ENCODE results near the gene TRIM15. TPM values are rescaled to one million over a fixed set of nuclear protein-coding genes. Genes with fewer than 3 reads are reported as not detected.

The TRIM15 gene
- total RNA-seq, 1 experiment from 2014 or later: 6.5 TPM

DNA sequence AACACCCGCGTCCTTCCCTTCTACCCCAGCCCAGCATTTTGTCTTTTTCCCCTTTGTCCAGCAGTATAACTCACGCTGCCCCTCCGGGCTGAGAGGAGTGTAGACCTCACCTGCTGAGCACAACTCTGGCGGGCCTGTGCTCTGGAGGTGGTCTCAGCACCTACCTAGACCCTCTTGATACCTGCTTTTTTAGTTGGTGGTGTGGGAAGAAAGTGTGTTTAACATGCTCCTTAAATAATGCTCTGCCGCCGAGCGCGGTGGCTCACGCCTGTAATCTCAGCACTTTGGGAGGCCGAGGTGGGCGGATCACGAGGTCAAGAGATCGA lies 51.3 kb downstream of the TRIM15 start:
- Histone ChIP-seq H3K27me3 (ENCODE audit: insufficient read depth, low read length) (no peaks in the 10 kb centered on the region), H3K4me2 (ENCODE audit: low read length) (peak overlapping the region; percentile 92), H3K9me3 (ENCODE audit: control insufficient read depth in 1 of 2, insufficient read depth in 1 of 2, low read depth in 1 of 2, low read length in 2 of 2) (no peaks in the 10 kb centered on the region), H2AFZ (ENCODE audit: low read depth, low read length, poor library complexity, severe bottlenecking) (no peak overlapping the region), H3K9me2 (ENCODE audit: insufficient read depth) (no peaks in the 10 kb centered on the region), H3K27ac (ENCODE audit: low read depth, low read length) (peak overlapping the region; percentile 77), H3K36me3 (ENCODE audit: control insufficient read depth in 1 of 2, insufficient read depth in 2 of 2, low read length in 2 of 2) (no peaks in the 10 kb centered on the region), H3K79me2 (ENCODE audit: insufficient read depth, low read length) (peaks cover 31% of the 10 kb centered on the region), H3K9ac (ENCODE audit: low read length) (peak overlapping the region; percentile 94), H3K4me1 (ENCODE audit: control insufficient read depth in 1 of 2, insufficient read depth in 2 of 2, low read length in 2 of 2) (peaks cover 0 to 29% of the 10 kb centered on the region in 2 experiments; a peak in 2 of 4 replicates), H3K4me3 (replicated peaks in 1 of 2; ENCODE audit: low read depth in 1 of 2, low read length in 2 of 2) (peak overlapping the region; percentile 73 to 85), H4K20me1 (ENCODE audit: insufficient read depth) (no peaks in the 10 kb centered on the region)
- TF ChIP-seq POLR2A (IDR thresholded peaks at IDR 0.05; ENCODE audit: borderline replicate concordance, extremely low read depth, insufficient read depth, insufficient read length) (no peak), JUND (IDR thresholded peaks at IDR 0.05) (no peak), CBX3 (IDR thresholded peaks at IDR 0.05; ENCODE audit: low read depth) (no peak), ZNF274 (IDR thresholded peaks at IDR 0.05; ENCODE audit: low read depth, low read length) (no peak)
- ATAC-seq: no peak
- ChIA-PET POLR2A (interaction anchor here (1.4 kb wide), 1 partner anchor 112 kb away, joined by 4 read pairs; the partner anchor contains the start of gene TRIM39), CTCF (interaction anchor here (1.6 kb wide), 1 partner anchor 182 kb away, joined by 3 read pairs; no protein-coding TSS in a partner anchor), RAD21 (ENCODE audit: low non-redundant PET in 1 of 2, low total read pairs in 2 of 2, uncharacterized antibody in 2 of 2, unreplicated experiment in 2 of 2) (no interaction called here)
- BruUV-seq (replicated peaks): no TSS peak
- no peak for DNase-seq (ENCODE audit: low read depth, low spot score)
- intact Hi-C loops (cut with micrococcal nuclease): no loop called here

DNA sequence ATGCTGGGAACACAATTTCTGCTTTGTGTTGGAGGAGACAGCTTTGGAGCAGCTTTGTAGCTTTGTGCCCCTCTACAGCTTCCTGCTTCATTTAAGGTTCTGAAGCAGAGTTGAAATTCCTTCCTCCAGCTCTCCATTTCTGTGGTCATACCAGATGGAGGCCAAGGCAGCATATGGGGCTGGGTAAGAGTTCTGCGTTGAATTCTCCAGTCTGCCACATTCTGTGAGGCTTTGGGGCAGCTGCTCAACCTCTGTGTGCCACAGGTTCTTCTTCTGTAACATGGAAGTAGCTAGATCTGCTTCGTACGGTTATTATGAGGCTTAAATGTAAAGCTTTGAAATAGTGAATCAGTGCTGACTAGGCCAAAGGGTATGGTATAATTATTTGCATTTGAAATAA lies 52.8 kb downstream of the TRIM15 start:
- no peak overlapping the region for H3K4me3 ChIP-seq (replicated peaks in 1 of 2; ENCODE audit: low read depth in 1 of 2, low read length in 2 of 2)
- ATAC-seq: no peak
- CTCF ChIA-PET: interaction anchor here (1.5 kb wide), 1 partner anchor 11 kb away, joined by 3 read pairs; no protein-coding TSS in a partner anchor
- H4K20me1 ChIP-seq (ENCODE audit: insufficient read depth): no peaks in the 10 kb centered on the region
- intact Hi-C loops (cut with micrococcal nuclease): loop anchor here (5.0 kb wide), 2 partner anchors 181 to 236 kb away; no protein-coding TSS in a partner anchor
- peaks cover 20% of the 10 kb centered on the region for H3K79me2 ChIP-seq (ENCODE audit: insufficient read depth, low read length)
- H3K27ac ChIP-seq (ENCODE audit: low read depth, low read length): no peak overlapping the region
- POLR2A ChIA-PET: no interaction called here
- H3K9ac ChIP-seq (ENCODE audit: low read length): no peak overlapping the region
- H2AFZ ChIP-seq (ENCODE audit: low read depth, low read length, poor library complexity, severe bottlenecking): no peak overlapping the region
- no peaks in the 10 kb centered on the region for H3K36me3 ChIP-seq (ENCODE audit: control insufficient read depth in 1 of 2, insufficient read depth in 2 of 2, low read length in 2 of 2)
- H3K9me2 ChIP-seq (ENCODE audit: insufficient read depth): no peaks in the 10 kb centered on the region
- no TSS peak for BruUV-seq (replicated peaks)
- H3K27me3 ChIP-seq (ENCODE audit: insufficient read depth, low read length): no peaks in the 10 kb centered on the region
- H3K4me1 ChIP-seq (ENCODE audit: control insufficient read depth in 1 of 2, insufficient read depth in 2 of 2, low read length in 2 of 2): peaks cover 0 to 29% of the 10 kb centered on the region in 2 experiments; a peak in 2 of 4 replicates
- H3K9me3 ChIP-seq (ENCODE audit: control insufficient read depth in 1 of 2, insufficient read depth in 1 of 2, low read depth in 1 of 2, low read length in 2 of 2): no peaks in the 10 kb centered on the region
- RAD21 ChIA-PET (ENCODE audit: low non-redundant PET in 1 of 2, low total read pairs in 2 of 2, uncharacterized antibody in 2 of 2, unreplicated experiment in 2 of 2): no interaction called here
- H3K4me2 ChIP-seq (ENCODE audit: low read length): no peak overlapping the region
- DNase-seq (ENCODE audit: low read depth, low spot score): no peak
- TF ChIP-seq ZFX (IDR thresholded peaks at IDR 0.05) (no peak), ELF1 (IDR thresholded peaks at IDR 0.05; ENCODE audit: borderline replicate concordance, low read depth) (no peak), SP1 (IDR thresholded peaks at IDR 0.05; ENCODE audit: low read depth) (no peak), EGR1 (IDR thresholded peaks at IDR 0.05; ENCODE audit: low read depth) (no peak), POLR2A (IDR thresholded peaks at IDR 0.05; ENCODE audit: borderline replicate concordance, extremely low read depth, insufficient read depth, insufficient read length) (no peak), FOSL1 (IDR thresholded peaks at IDR 0.05; ENCODE audit: low read depth) (no peak), YY1 (IDR thresholded peaks at IDR 0.05; ENCODE audit: extremely low read depth, insufficient replicate concordance, low read depth, low read length) (no peak), SIN3A (IDR thresholded peaks at IDR 0.05; ENCODE audit: low read depth) (no peak), POLR2AphosphoS5 (IDR thresholded peaks at IDR 0.05; ENCODE audit: low read depth, low read length) (no peak), EZH2phosphoT487 (IDR thresholded peaks at IDR 0.05; ENCODE audit: borderline replicate concordance) (no peak), JUND (IDR thresholded peaks at IDR 0.05) (no peak)
- TF ChIP-seq, protein P1, sequence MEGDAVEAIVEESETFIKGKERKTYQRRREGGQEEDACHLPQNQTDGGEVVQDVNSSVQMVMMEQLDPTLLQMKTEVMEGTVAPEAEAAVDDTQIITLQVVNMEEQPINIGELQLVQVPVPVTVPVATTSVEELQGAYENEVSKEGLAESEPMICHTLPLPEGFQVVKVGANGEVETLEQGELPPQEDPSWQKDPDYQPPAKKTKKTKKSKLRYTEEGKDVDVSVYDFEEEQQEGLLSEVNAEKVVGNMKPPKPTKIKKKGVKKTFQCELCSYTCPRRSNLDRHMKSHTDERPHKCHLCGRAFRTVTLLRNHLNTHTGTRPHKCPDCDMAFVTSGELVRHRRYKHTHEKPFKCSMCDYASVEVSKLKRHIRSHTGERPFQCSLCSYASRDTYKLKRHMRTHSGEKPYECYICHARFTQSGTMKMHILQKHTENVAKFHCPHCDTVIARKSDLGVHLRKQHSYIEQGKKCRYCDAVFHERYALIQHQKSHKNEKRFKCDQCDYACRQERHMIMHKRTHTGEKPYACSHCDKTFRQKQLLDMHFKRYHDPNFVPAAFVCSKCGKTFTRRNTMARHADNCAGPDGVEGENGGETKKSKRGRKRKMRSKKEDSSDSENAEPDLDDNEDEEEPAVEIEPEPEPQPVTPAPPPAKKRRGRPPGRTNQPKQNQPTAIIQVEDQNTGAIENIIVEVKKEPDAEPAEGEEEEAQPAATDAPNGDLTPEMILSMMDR (IDR thresholded peaks at IDR 0.05 in 2 of 3, conservative IDR thresholded peaks at IDR 0.05 in 1 of 3; ENCODE audit: borderline replicate concordance in 1 of 3, insufficient read depth in 1 of 3, low read depth in 2 of 3, low read length in 2 of 3): no peak
- TF ChIP-seq, protein P2, sequence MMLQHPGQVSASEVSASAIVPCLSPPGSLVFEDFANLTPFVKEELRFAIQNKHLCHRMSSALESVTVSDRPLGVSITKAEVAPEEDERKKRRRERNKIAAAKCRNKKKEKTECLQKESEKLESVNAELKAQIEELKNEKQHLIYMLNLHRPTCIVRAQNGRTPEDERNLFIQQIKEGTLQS (IDR thresholded peaks at IDR 0.05): no peak
- TF ChIP-seq, protein P3, sequence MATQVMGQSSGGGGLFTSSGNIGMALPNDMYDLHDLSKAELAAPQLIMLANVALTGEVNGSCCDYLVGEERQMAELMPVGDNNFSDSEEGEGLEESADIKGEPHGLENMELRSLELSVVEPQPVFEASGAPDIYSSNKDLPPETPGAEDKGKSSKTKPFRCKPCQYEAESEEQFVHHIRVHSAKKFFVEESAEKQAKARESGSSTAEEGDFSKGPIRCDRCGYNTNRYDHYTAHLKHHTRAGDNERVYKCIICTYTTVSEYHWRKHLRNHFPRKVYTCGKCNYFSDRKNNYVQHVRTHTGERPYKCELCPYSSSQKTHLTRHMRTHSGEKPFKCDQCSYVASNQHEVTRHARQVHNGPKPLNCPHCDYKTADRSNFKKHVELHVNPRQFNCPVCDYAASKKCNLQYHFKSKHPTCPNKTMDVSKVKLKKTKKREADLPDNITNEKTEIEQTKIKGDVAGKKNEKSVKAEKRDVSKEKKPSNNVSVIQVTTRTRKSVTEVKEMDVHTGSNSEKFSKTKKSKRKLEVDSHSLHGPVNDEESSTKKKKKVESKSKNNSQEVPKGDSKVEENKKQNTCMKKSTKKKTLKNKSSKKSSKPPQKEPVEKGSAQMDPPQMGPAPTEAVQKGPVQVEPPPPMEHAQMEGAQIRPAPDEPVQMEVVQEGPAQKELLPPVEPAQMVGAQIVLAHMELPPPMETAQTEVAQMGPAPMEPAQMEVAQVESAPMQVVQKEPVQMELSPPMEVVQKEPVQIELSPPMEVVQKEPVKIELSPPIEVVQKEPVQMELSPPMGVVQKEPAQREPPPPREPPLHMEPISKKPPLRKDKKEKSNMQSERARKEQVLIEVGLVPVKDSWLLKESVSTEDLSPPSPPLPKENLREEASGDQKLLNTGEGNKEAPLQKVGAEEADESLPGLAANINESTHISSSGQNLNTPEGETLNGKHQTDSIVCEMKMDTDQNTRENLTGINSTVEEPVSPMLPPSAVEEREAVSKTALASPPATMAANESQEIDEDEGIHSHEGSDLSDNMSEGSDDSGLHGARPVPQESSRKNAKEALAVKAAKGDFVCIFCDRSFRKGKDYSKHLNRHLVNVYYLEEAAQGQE (IDR thresholded peaks at IDR 0.05; ENCODE audit: low read depth): no peak

Measured in HCT116 (cell line).